Measurements from ENCODE around the gene LCORL. TPM values are rescaled to one million over a fixed set of nuclear protein-coding genes. Genes with fewer than 3 reads are reported as not detected.

Gene LCORL
- polyA plus RNA-seq, 1 donor from 2014 or later, result 11.6 TPM

DNA sequence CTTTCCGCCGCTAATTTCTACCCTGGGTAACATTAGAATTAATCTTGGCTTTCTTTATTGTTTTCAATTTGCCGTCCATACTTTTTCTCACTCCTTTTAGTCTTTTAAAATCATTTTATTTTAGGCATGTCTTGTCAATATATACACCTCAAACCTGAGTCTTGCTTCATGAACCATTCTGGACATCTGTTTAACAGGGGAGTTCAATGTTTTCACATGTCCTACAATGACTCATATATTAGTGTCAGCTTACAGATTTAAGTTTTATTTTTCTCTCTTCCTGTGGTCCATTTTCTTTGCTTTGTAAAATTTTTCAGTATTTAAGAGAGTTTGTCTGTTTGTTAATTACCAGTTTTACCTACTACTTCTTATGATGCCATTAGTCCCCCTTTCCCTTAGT is 89.5 kb downstream of the LCORL start:
- no peaks in the 10 kb centered on the region for H3K4me1 Mint-ChIP-seq
- peaks cover 3 to 28% (median 5%) of the 10 kb centered on the region in 3 donors for H3K9me3 Mint-ChIP-seq
- H3K36me3 Mint-ChIP-seq, result peaks cover 21% of the 10 kb centered on the region
- no peak overlapping the region for H3K27ac Mint-ChIP-seq
- no peak overlapping the region for H3K4me3 Mint-ChIP-seq
- H3K27me3 Mint-ChIP-seq, result no peaks in the 10 kb centered on the region

DNA sequence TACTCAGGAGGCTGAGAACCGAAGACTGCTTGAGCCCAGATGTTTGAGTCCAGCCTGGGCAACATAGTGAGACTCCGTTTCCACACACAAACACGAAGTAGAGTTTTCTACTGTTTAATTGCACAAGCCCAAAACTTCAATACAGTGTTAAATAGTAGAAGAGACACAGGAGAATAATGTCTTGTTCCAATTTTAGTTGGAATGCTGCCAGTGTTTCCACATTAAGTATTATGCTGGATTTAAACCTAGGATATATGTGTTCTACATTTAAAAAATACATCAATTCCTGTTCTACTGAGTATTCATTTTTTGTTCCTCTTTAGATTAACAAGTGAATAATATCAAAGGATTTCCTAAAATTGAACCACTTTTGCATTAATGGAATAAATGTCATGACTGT is 91.3 kb downstream of the LCORL start:
- H3K4me3 Mint-ChIP-seq, result no peak overlapping the region
- H3K27ac Mint-ChIP-seq, result peak overlapping the region in 1 of 3 donors; percentile 25
- peaks cover 21% of the 10 kb centered on the region for H3K36me3 Mint-ChIP-seq
- no peaks in the 10 kb centered on the region for H3K27me3 Mint-ChIP-seq
- peaks cover 3 to 24% (median 3%) of the 10 kb centered on the region in 3 donors for H3K9me3 Mint-ChIP-seq
- H3K4me1 Mint-ChIP-seq, result no peaks in the 10 kb centered on the region

DNA sequence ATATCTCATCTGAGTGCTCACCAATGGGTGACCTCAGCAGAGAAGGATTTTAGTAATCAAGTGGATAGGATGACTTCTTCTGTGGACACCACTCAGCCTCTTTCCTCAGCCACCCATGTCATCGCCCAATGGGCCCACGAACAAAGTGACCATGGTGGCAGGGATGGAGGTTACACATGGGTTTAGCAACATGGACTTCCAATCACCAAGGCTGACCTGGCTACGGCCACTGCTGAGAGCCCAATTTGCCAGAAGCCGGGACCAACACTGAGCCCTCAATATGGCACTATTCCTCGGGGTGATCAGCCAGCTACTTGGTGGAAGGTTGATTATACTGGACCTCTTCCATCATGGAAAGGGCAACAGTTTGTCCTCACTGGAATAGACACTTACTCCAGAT is 97.4 kb downstream of the LCORL start:
- Mint-ChIP-seq H3K36me3 (peaks cover 24% of the 10 kb centered on the region), H3K4me3 (peak overlapping the region in 1 of 4 donors; percentile 61), H3K27ac (peak overlapping the region in 1 of 3 donors; percentile 82)

DNA sequence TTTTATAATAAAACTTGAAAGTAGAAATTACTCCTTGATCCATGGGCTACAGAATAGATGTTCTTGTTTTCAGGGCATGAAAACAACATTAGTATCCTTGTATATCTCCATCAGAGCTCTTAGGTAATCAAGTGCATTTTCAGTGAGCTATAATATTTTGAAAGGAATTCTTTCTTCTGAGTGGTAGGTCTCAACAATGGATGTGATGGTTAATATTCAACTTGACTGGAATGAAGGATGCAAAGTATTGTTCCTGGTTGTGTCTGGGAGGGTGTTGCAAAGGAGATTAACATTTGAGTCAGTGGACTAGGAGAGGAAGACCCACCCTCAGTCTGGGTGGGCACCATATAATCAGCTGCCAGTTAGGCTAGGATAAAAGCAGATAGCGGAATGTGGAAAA is 100.1 kb downstream of the LCORL start:
- H3K27me3 Mint-ChIP-seq, result no peaks in the 10 kb centered on the region
- H3K4me1 Mint-ChIP-seq, result peaks cover 0 to 5% (median 0%) of the 10 kb centered on the region in 3 donors
- peaks cover 0 to 5% (median 2%) of the 10 kb centered on the region in 3 donors for H3K9me3 Mint-ChIP-seq
- H3K4me3 Mint-ChIP-seq, result no peak overlapping the region
- H3K27ac Mint-ChIP-seq, result no peak overlapping the region
- H3K36me3 Mint-ChIP-seq, result peaks cover 21% of the 10 kb centered on the region

More for the DNA sequence above, 97.4 kb downstream of the LCORL start:
- H3K27me3 Mint-ChIP-seq, result no peaks in the 10 kb centered on the region
- H3K4me1 Mint-ChIP-seq, result peaks cover 0 to 3% (median 0%) of the 10 kb centered on the region in 3 donors
- peaks cover 0 to 6% (median 1%) of the 10 kb centered on the region in 3 donors for H3K9me3 Mint-ChIP-seq

DNA sequence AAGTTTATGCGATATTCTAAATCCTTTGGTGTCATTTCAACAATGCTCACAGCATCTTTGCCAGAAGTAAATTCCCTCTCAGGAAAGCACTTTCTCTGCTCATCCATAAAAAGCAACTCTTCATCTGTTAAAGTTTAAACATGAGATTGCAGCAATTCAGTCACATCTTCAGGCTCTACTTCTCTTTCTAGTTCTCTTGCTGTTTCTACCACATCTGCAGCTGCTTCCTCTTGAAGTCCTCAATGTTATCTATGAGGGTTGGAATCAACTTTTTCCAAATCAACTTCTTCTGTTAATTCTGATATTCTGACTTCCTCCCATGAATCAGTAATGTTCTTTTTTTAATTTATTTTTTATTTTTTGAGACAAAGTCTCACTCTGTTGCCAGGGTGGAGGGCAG is 100.9 kb downstream of the LCORL start:
- Mint-ChIP-seq H3K36me3 (peaks cover 22% of the 10 kb centered on the region), H3K4me1 (peaks cover 0 to 5% (median 4%) of the 10 kb centered on the region in 3 donors), H3K27ac (peak overlapping the region in 1 of 3 donors; percentile 33), H3K9me3 (peaks cover 0 to 5% (median 2%) of the 10 kb centered on the region in 3 donors), H3K4me3 (no peak overlapping the region), H3K27me3 (no peaks in the 10 kb centered on the region)

DNA sequence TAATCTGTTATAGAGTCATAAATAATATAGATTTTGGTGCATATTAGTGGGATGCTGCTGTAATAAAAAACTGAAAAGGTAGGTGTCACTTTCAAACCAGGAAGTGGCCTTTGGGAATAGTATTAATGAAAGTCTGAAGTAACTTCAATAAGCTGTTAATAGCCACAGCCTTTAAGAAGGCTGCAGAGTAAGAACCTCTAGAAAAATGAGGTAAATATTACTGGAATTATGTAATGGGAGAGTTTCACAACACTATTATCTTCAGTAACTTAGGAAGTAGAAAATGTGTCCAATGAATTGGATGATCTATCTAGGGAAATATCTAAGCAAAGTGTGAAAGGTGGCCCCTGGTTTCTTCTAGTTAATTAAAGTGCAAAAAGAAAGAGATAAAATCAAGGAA is 106.1 kb downstream of the LCORL start:
- H3K27ac Mint-ChIP-seq, result peak overlapping the region in 2 of 3 donors; percentile 8 to 13

DNA sequence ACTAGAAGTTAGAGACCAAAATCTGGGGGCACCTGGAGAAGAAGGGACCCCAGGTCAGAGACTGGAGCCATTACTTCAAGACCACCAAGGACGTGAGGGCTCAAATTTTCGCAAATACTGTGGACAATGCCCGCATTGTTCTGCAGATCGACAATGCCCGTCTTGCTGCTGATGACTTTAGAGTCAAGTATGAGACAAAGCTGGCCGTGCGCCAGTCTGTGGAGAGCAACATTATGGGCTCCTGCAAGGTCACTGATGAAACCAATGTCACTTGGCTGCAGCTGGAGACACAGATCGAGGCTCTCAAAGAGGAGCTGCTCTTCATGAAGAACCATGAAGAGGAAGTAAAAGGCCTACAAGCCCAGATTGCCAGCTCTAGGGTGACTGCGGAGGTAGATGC is 109.5 kb downstream of the LCORL start:
- Mint-ChIP-seq H3K27me3 (no peaks in the 10 kb centered on the region), H3K4me3 (no peak overlapping the region), H3K9me3 (no peaks in the 10 kb centered on the region), H3K36me3 (peaks cover 20% of the 10 kb centered on the region), H3K27ac (no peak overlapping the region), H3K4me1 (peaks cover 0 to 4% (median 2%) of the 10 kb centered on the region in 3 donors)

More for the DNA sequence above, 106.1 kb downstream of the LCORL start:
- Mint-ChIP-seq H3K9me3 (peaks cover 0 to 2% (median 2%) of the 10 kb centered on the region in 3 donors), H3K4me3 (no peak overlapping the region), H3K27me3 (no peaks in the 10 kb centered on the region), H3K4me1 (peaks cover 2 to 4% (median 3%) of the 10 kb centered on the region in 3 donors), H3K36me3 (peaks cover 22% of the 10 kb centered on the region)

DNA sequence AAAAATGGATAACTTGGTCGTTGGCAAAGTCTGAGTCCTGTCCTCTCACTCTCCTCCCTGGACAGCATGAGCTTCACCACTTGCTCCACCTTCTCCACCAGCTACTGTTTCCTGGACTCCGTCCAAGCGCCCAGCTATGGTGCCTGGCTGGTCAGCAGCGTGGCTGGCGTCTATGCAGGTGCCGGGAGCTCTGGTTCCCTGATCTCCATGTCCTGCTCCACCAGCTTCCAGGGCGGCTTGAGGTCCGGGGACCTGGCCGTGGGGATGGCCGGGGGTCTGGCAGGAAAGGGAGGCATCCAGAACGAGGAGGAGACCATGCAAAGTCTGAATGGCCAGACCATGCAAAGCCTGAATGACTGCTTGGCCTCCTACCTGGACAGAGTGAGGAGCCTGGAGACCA is 109.9 kb downstream of the LCORL start:
- no peak overlapping the region for H3K27ac Mint-ChIP-seq
- H3K36me3 Mint-ChIP-seq, result peaks cover 20% of the 10 kb centered on the region

DNA sequence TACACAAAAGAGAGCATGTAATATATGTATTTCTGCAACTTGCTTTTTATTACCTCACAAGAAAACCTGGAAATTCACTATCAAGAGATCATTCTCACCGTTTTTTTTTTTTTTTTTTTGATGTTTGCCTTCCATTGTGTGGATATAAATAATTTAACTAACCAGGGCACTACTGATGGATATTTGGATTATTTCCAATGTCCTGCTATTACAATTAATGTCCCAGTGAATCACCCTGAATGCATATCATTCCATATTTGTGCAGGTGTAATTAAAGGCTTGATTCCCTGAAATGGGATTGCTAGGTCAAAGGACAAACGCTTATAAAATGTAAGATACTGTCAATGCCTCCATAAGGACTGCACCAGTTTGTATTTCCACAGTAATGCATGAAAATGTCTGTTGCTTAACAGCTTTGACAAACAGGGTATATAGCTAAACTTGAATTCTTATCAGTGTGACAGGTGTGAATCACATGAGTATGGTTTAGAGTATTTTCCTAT is 123.0 kb downstream of the LCORL start:
- H3K27ac Mint-ChIP-seq, result no peak overlapping the region
- H3K4me3 Mint-ChIP-seq, result no peak overlapping the region
- no peaks in the 10 kb centered on the region for H3K9me3 Mint-ChIP-seq
- H3K4me1 Mint-ChIP-seq, result peaks cover 0 to 4% (median 1%) of the 10 kb centered on the region in 3 donors
- peaks cover 12% of the 10 kb centered on the region for H3K36me3 Mint-ChIP-seq
- H3K27me3 Mint-ChIP-seq, result no peaks in the 10 kb centered on the region

More for the DNA sequence above, 109.9 kb downstream of the LCORL start:
- H3K4me3 Mint-ChIP-seq, result no peak overlapping the region
- no peaks in the 10 kb centered on the region for H3K27me3 Mint-ChIP-seq
- no peaks in the 10 kb centered on the region for H3K9me3 Mint-ChIP-seq
- peaks cover 0 to 4% (median 2%) of the 10 kb centered on the region in 3 donors for H3K4me1 Mint-ChIP-seq

DNA sequence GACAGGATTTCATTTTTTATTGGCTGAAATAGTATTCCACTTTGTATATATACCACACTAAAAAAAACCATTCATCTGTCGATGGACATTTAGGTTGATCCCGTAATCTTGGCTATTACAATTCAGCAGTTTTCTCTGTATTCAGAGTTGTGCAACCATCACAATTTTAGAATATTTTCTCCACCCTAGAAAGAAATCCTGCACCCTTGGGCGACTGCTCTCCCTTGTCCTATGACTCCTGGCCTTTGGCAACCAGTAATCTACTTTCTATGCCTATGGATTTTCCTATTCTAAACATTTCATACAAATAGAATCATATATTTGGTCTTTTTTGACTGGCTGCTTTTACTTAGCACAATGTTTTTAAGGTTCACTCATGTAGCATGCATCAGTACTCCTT is 126.1 kb downstream of the LCORL start:
- no peak overlapping the region for H3K4me3 Mint-ChIP-seq
- H3K4me1 Mint-ChIP-seq, result no peaks in the 10 kb centered on the region
- H3K27me3 Mint-ChIP-seq, result no peaks in the 10 kb centered on the region
- peaks cover 12% of the 10 kb centered on the region for H3K36me3 Mint-ChIP-seq
- H3K9me3 Mint-ChIP-seq, result no peaks in the 10 kb centered on the region
- no peak overlapping the region for H3K27ac Mint-ChIP-seq

DNA sequence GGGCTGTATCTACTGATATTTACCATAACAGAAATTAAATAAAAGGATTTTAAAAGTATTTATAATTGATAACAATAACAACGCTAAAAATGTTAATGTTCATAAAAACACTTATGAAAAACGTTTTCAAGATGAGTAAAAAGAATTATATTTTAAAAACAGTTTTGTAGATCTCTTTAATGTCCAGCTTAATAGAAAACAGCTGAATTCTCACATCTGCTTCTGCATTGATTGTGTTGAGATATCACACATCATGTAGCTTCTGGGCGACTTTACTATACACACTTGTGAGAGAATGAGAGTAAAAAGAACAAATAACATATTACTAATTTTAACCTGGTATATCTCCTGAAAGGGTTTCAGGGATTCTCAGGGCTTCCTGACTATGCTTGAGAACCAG is 127.1 kb downstream of the LCORL start:
- no peaks in the 10 kb centered on the region for H3K27me3 Mint-ChIP-seq
- H3K4me1 Mint-ChIP-seq, result no peaks in the 10 kb centered on the region
- peaks cover 10% of the 10 kb centered on the region for H3K36me3 Mint-ChIP-seq
- H3K9me3 Mint-ChIP-seq, result no peaks in the 10 kb centered on the region
- H3K4me3 Mint-ChIP-seq, result no peak overlapping the region
- H3K27ac Mint-ChIP-seq, result no peak overlapping the region

DNA sequence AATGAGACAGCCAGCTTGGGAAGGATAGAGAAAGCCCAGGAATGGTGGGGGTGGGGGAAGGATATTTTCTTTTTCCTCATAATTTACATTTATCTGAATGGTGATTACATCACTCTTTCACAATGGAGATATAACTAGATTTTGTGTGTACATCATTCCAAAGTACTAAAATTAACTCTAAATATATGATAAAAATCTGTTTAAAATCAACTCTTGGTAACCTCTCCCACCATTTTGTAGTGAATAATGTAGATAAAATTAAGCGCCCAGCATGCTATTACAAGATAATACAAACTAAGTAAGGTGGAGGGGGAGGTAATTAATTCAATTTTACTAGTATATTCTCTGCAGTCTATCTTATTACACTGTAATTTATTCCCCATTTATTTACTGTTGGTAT is 131.9 kb downstream of the LCORL start:
- no peaks in the 10 kb centered on the region for H3K9me3 Mint-ChIP-seq
- peaks cover 11% of the 10 kb centered on the region for H3K36me3 Mint-ChIP-seq
- no peaks in the 10 kb centered on the region for H3K27me3 Mint-ChIP-seq
- H3K4me1 Mint-ChIP-seq, result no peaks in the 10 kb centered on the region
- no peak overlapping the region for H3K4me3 Mint-ChIP-seq
- no peak overlapping the region for H3K27ac Mint-ChIP-seq

DNA sequence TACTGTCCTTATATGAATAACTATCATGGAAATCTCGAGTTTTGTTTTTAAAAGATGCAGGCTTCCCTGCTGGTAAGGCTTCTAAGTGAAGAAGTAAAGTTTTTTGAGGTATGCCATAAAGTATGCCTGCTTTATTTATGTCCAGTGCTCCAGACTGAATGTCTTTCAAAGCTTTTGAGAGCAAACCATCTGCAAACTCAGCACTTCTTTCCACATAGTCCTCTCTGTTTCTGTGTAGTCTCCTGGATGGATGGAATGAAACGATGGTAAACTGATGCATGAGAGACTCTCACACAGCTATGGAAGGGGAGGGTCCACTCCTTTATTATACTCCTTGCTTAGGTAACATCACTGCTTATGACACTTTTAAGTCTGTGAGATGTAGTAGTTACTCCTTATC is 137.0 kb downstream of the LCORL start:
- H3K9me3 Mint-ChIP-seq, result no peaks in the 10 kb centered on the region
- H3K4me3 Mint-ChIP-seq, result no peak overlapping the region
- H3K27ac Mint-ChIP-seq, result no peak overlapping the region
- no peaks in the 10 kb centered on the region for H3K27me3 Mint-ChIP-seq
- no peaks in the 10 kb centered on the region for H3K4me1 Mint-ChIP-seq
- H3K36me3 Mint-ChIP-seq, result peaks cover 18% of the 10 kb centered on the region

DNA sequence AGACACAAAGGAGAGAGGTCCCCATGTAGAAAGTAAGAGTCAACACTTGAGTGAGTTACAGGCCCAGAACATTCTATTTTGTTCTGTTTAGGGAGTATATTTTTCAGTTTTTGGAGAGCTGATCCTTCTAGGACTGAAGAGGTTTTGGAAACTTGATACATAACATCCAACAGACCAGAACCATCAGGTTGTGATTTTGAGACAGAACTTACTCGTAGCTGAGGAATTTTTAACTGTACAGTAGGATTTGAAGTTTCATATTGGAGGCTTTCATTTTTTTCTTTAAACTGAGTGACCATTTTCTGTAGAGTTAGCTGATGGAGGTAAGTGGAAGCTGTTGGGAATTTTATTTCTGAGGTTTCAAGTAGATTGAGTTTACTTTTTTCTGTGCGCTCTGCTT is 137.5 kb downstream of the LCORL start:
- Mint-ChIP-seq H3K27me3 (no peaks in the 10 kb centered on the region), H3K36me3 (peaks cover 18% of the 10 kb centered on the region), H3K4me1 (no peaks in the 10 kb centered on the region), H3K9me3 (no peaks in the 10 kb centered on the region), H3K4me3 (no peak overlapping the region), H3K27ac (no peak overlapping the region)

DNA sequence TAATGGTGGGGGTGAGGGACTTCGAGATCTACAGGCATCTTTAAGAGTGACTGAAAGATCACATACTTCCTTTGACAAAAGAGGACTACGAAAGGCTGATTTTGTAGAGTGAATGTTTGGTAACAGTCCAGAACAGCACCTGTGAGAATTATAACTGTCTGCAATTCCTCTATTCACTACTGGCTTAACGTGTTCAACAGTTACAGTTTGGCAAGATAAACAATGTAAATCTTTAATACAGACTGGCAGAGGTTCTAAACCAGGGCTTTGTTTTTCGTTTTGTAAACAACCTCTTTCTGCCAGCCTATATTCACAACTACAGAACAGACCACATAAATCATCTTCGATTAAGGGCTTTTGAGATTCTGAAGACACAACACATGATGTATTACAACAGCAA is 143.9 kb downstream of the LCORL start:
- Mint-ChIP-seq H3K4me3 (no peak overlapping the region), H3K36me3 (peaks cover 9% of the 10 kb centered on the region), H3K27me3 (no peaks in the 10 kb centered on the region), H3K27ac (no peak overlapping the region), H3K9me3 (peaks cover 0 to 16% (median 0%) of the 10 kb centered on the region in 3 donors), H3K4me1 (no peaks in the 10 kb centered on the region)

DNA sequence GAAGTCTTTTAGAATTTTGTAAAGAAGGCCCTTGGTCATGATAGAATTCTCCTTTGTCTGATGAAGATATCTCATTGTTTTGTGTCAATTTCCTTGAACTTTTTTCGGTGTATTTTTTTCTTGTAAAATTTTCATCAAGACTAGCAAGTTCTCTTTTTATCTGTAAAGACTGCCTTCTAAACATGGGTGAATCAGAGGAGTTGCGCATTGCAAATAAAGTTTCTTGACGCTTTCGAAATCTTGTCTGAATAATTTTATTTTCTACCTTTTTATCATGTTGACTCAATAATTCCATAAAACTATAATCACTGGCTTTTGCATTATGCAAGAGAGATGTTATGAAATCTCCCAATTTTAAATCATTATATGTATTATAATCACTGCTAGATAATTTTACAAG is 144.6 kb downstream of the LCORL start:
- Mint-ChIP-seq H3K4me1 (no peaks in the 10 kb centered on the region), H3K36me3 (peaks cover 9% of the 10 kb centered on the region), H3K9me3 (peaks cover 0 to 16% (median 0%) of the 10 kb centered on the region in 3 donors), H3K27me3 (no peaks in the 10 kb centered on the region), H3K27ac (no peak overlapping the region), H3K4me3 (no peak overlapping the region)

All from IgD-negative memory B cell (primary cell).